ENCODE measurements around the gene YPEL2. TPM values are rescaled to one million over a fixed set of nuclear protein-coding genes. Genes with fewer than 3 reads are reported as not detected.

The YPEL2 gene
- total and polyA plus RNA-seq, 2 of the 13 experiments (the other 11 are each of a cell fraction or from before 2014, with no cell fraction given) = 8.5 to 21.1 TPM

DNA sequence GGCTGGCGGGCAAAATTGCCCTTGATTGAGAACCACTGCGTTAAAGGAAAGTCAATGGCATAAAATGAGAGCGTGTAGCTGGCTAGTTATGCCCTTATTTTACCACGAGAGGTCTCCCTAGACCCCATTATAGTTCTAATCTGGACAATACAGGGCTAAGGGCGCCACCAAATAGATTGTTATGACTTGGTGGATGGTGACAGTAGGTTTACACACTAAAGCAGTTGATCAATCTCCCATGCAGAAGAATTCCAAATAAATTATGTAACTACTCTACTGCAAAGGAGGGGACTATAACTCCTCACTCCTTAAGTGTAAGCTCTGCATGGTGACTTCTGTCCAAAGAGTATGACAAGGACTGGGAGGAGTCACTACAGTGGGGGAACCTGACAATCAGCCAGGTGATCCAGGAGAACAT, 20.4 kb upstream of the YPEL2 start (continued):
- TF ChIP-seq RAD21 (CRISPR knock-in tag; IDR thresholded peaks at IDR 0.05) (peak; percentile 95), ZNF460 (CRISPR knock-in tag; IDR thresholded peaks at IDR 0.05; ENCODE audit: borderline replicate concordance) (no peak), ZNF749 (CRISPR knock-in tag; IDR thresholded peaks at IDR 0.05; ENCODE audit: borderline replicate concordance) (no peak), ZNF782 (CRISPR knock-in tag; IDR thresholded peaks at IDR 0.05; ENCODE audit: borderline replicate concordance) (peak; percentile 47; the same call in 1 of the 2 replicates), PLRG1 (conservative IDR thresholded peaks at IDR 0.05) (no peak), GLI4 (CRISPR knock-in tag; IDR thresholded peaks at IDR 0.05; ENCODE audit: borderline replicate concordance) (no peak), GTF3A (CRISPR knock-in tag; conservative IDR thresholded peaks at IDR 0.05) (0 out of 2 replicates have a peak, but pooled peaks have one; percentile 53), RFX5 (IDR thresholded peaks at IDR 0.05; ENCODE audit: low read depth, low read length) (no peak), ZNF382 (CRISPR knock-in tag; IDR thresholded peaks at IDR 0.05; ENCODE audit: borderline replicate concordance) (no peak), ATM (IDR thresholded peaks at IDR 0.05; ENCODE audit: borderline replicate concordance) (no peak), ZNF329 (CRISPR knock-in tag; IDR thresholded peaks at IDR 0.05; ENCODE audit: low read depth) (no peak), ZFP1 (CRISPR knock-in tag; IDR thresholded peaks at IDR 0.05) (peak; percentile 42; the same call in 1 of the 2 replicates), AKAP8 (CRISPR knock-in tag; IDR thresholded peaks at IDR 0.05) (no peak), ZNF205 (CRISPR knock-in tag; IDR thresholded peaks at IDR 0.05) (no peak), FLYWCH1 (CRISPR knock-in tag; IDR thresholded peaks at IDR 0.05) (no peak; the same call in 1 of the 2 replicates), GFI1 (CRISPR knock-in tag; IDR thresholded peaks at IDR 0.05; ENCODE audit: borderline replicate concordance) (no peak), KDM5A (IDR thresholded peaks at IDR 0.05; ENCODE audit: borderline replicate concordance, low read length) (no peak), ARNT (IDR thresholded peaks at IDR 0.05) (no peak), SMAD3 (CRISPR knock-in tag; IDR thresholded peaks at IDR 0.05) (peak; percentile 61; the same call in 1 of the 2 replicates), GATA4 (IDR thresholded peaks at IDR 0.05; ENCODE audit: borderline replicate concordance, low read depth) (no peak)
- TF ChIP-seq, protein P1, sequence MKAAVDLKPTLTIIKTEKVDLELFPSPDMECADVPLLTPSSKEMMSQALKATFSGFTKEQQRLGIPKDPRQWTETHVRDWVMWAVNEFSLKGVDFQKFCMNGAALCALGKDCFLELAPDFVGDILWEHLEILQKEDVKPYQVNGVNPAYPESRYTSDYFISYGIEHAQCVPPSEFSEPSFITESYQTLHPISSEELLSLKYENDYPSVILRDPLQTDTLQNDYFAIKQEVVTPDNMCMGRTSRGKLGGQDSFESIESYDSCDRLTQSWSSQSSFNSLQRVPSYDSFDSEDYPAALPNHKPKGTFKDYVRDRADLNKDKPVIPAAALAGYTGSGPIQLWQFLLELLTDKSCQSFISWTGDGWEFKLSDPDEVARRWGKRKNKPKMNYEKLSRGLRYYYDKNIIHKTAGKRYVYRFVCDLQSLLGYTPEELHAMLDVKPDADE (CRISPR knock-in tag; IDR thresholded peaks at IDR 0.05) = no peak
- TF ChIP-seq, protein P2, sequence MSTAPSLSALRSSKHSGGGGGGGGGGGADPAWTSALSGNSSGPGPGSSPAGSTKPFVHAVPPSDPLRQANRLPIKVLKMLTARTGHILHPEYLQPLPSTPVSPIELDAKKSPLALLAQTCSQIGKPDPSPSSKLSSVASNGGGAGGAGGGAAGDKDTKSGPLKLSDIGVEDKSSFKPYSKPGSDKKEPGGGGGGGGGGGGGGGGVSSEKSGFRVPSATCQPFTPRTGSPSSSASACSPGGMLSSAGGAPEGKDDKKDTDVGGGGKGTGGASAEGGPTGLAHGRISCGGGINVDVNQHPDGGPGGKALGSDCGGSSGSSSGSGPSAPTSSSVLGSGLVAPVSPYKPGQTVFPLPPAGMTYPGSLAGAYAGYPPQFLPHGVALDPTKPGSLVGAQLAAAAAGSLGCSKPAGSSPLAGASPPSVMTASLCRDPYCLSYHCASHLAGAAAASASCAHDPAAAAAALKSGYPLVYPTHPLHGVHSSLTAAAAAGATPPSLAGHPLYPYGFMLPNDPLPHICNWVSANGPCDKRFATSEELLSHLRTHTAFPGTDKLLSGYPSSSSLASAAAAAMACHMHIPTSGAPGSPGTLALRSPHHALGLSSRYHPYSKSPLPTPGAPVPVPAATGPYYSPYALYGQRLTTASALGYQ (CRISPR knock-in tag; IDR thresholded peaks at IDR 0.05) = no peak
- TF ChIP-seq, protein P3, sequence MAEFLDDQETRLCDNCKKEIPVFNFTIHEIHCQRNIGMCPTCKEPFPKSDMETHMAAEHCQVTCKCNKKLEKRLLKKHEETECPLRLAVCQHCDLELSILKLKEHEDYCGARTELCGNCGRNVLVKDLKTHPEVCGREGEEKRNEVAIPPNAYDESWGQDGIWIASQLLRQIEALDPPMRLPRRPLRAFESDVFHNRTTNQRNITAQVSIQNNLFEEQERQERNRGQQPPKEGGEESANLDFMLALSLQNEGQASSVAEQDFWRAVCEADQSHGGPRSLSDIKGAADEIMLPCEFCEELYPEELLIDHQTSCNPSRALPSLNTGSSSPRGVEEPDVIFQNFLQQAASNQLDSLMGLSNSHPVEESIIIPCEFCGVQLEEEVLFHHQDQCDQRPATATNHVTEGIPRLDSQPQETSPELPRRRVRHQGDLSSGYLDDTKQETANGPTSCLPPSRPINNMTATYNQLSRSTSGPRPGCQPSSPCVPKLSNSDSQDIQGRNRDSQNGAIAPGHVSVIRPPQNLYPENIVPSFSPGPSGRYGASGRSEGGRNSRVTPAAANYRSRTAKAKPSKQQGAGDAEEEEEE (CRISPR knock-in tag; IDR thresholded peaks at IDR 0.05; ENCODE audit: borderline replicate concordance) = no peak
- TF ChIP-seq, protein P4, sequence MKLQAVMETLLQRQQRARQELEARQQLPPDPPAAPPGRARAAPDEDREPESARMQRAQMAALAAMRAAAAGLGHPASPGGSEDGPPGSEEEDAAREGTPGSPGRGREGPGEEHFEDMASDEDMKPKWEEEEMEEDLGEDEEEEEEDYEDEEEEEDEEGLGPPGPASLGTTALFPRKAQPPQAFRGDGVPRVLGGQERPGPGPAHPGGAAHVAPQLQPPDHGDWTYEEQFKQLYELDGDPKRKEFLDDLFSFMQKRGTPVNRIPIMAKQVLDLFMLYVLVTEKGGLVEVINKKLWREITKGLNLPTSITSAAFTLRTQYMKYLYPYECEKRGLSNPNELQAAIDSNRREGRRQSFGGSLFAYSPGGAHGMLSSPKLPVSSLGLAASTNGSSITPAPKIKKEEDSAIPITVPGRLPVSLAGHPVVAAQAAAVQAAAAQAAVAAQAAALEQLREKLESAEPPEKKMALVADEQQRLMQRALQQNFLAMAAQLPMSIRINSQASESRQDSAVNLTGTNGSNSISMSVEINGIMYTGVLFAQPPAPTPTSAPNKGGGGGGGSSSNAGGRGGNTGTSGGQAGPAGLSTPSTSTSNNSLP (IDR thresholded peaks at IDR 0.05; ENCODE audit: low read depth, low read length) = peak; percentile 64; the same call in 1 of the 2 replicates
- TF ChIP-seq, protein P5, sequence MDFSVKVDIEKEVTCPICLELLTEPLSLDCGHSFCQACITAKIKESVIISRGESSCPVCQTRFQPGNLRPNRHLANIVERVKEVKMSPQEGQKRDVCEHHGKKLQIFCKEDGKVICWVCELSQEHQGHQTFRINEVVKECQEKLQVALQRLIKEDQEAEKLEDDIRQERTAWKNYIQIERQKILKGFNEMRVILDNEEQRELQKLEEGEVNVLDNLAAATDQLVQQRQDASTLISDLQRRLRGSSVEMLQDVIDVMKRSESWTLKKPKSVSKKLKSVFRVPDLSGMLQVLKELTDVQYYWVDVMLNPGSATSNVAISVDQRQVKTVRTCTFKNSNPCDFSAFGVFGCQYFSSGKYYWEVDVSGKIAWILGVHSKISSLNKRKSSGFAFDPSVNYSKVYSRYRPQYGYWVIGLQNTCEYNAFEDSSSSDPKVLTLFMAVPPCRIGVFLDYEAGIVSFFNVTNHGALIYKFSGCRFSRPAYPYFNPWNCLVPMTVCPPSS (IDR thresholded peaks at IDR 0.05) = no peak
